NCI-H446 treated with DMSO at 0.1 percent for 48 hours (cell line): ENCODE results near the gene P4HA2.

Experiments
- DNase-seq: peaks from one replicate; lab custom pipeline; 2025; lab: John Stamatoyannopoulos, UW

Gene P4HA2

GRCh38 chr5:132223861-132224260 is 3.8 kb downstream of the P4HA2 start:
- DNase-seq: no peak

DNA sequence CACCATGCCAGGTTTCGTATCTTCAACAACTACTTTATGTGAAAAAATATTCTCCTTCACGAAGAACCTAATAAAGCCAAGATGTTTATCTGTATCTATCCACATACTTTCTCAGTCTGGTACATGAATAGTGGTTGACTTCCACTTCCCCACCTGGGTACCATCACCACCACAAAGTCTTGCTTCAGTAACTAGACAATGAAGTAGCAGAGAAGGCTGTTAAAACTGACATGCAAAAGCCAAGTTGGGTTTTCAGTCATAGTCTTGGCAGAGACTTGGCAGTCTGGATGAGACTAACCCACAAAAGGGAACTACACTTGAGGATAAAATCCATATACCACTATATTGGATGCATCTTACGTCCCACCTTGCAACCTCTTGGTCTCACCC is 5.0 kb downstream of the P4HA2 start:
- no peak for DNase-seq

DNA sequence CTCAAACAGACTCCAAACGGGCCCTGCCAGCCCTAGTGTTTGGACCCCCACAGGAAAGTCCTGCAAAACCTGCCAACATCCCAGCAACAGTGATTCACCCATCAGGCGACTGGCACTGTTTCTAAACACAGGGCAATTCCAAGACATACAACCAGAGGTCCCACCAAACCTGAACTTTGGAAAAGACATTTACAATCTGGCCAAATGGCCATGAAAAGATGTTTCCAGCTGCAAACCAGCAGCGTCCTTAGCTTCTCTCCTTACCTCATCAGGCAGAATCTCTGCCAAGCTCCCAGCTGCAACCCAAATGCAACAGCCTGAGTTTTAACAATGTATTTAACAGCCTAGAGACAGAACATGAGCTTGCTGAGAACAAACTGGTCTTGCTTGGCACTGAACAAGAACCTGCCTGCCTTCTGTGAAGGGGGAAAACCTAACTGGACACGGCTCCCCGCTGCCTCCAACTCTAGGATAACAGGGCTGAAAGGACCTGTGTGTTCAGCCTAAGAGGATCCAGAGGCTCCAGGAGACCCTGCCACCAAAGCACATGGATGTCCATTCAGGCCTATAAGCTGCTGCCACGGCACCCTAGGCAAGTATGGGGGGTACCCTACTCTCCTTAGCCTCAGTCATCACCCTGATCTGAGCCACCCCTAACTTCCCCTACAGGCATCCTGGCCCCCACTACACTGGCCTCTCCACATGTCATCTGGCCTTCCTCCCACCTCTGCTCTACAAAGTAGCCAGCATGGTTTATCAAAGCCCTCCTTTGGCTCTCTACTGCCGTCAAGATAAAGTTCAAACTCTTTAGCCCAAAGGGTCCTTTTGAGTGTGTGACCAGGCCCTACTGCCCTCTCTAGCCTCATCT is 5.6 kb downstream of the P4HA2 start:
- peak; percentile 71 for DNase-seq

DNA sequence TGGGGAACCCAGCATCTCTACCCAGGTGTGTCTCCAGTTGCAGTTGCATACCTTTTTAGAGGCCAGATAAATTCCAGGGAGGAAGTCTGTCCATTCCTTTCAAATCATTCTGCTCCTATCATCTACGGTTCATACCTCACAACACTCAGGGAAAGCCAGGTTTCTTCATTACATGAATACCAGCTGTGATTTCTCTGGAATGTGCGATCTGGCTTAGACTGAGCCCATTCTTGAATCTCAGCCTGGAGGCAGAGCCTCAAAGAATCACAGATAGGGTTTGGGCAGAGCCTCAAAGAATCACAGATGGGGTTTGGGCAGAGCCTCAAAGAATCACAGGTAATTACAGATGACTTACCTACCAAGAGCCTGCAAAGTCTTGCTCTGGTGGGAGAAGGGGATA is 7.2 kb downstream of the P4HA2 start:
- DNase-seq: no peak

GRCh38 chr5:132219981-132220380 is 7.7 kb downstream of the P4HA2 start:
- no peak for DNase-seq

GRCh38 chr5:132219289-132219970 is 8.2 kb downstream of the P4HA2 start:
- no peak for DNase-seq

DNA sequence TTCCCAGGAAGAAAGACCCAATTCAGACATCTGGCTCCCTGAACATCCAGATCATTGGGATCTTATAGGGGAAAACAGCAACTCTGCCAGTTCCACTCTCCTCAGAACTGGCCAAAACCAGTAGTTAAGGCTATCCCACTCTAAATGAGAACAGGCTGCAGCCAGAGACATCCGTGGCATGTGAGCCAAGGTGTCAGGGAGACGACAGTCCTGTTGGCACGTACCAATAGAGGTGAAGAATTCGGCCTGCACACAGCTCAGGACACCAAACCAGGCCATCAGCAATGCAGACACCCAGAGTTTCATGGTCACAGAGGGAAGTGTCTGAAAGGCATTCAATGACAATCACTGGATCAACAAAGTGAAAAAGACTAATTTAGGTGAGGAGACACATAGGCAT is 9.3 kb downstream of the P4HA2 start:
- no peak for DNase-seq

GRCh38 chr5:132215329-132215728 is 12.3 kb downstream of the P4HA2 start:
- DNase-seq: peak; percentile 94

GRCh38 chr5:132214491-132214890 is 13.2 kb downstream of the P4HA2 start:
- DNase-seq: no peak

GRCh38 chr5:132213666-132214065 is 14.0 kb downstream of the P4HA2 start:
- DNase-seq: no peak

GRCh38 chr5:132211787-132212186 is 15.9 kb downstream of the P4HA2 start:
- peak; percentile 55 for DNase-seq

- no peak for DNase-seq
Observed at GRCh38 chr5:132210944-132211343, 16.7 kb downstream of the P4HA2 start.

- DNase-seq: no peak
Observed at GRCh38 chr5:132209901-132210545, 17.6 kb downstream of the P4HA2 start.

GRCh38 chr5:132209131-132209530 is 18.5 kb downstream of the P4HA2 start:
- no peak for DNase-seq

DNA sequence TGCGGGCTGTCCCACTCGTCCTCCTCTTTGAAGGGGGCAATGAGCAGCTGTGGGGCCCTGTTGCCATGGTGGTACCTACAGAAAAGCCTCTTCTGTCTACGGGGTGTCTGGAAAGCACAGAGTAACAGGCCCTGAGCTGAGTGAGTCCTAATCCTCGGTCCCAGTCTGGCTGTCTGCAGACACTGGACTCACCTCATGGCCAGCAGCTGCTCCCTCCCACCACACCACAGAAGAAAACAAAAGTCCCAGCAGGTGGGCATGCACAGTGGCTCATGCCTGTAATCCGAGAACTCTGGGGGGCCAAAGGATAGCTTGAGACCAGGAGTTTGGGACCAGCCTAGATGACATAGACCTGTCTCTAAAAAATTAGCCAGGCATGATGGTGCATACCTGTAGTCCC is 19.9 kb downstream of the P4HA2 start:
- DNase-seq: no peak

DNA sequence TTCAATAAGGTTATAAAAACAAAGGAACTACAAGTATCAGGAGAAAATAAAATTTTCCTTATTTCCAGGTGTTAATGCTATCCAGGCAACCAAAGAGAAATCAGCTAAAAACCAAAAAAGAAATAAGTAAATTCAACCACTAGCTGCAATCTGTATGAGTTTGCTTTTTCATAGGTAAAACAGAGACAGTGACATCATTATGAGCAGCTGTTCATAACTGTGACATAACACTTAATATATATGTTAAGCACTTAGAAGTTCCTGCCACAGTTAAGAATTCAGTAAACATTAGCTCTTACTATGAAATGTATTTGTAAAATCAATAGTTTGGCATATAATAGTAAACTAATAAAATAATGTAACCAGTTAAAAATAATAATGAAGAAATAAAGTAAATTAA is 20.9 kb downstream of the P4HA2 start:
- no peak for DNase-seq

DNA sequence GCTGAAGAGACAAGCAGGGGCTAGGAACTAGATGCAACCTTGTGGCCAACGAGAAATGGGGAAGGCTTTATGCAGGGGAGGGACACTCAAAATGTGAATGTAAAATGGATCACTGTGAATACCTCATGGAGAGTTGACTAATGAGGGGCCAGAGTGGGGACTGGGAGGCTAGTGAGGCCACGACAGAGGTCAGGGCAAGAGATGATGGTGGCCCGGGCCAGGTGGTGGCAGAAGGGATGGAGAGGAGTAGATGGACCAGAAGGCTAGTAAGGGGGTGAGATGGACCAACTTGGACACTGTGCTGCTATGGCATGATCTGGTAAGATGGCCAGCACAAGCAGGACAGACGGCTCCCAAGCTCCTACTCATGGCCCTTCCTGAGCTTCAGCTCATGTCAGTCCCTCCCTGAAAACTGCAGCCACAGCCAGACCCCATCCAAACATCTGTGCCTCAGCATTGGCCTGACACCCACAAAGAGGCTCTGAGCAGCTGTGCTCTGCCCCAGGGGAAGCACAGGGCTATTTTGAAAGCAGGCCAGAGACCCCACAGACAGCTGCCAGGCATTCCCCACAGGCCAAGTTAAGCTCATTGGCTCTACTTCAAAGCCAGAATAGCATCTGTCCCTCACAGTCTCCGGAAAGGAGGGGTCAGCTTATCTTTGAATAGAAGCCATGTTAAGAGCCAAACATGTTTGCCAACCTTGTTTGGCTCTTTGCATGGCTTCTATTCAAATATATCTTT is 22.1 kb downstream of the P4HA2 start:
- peak; percentile 94 for DNase-seq

DNA sequence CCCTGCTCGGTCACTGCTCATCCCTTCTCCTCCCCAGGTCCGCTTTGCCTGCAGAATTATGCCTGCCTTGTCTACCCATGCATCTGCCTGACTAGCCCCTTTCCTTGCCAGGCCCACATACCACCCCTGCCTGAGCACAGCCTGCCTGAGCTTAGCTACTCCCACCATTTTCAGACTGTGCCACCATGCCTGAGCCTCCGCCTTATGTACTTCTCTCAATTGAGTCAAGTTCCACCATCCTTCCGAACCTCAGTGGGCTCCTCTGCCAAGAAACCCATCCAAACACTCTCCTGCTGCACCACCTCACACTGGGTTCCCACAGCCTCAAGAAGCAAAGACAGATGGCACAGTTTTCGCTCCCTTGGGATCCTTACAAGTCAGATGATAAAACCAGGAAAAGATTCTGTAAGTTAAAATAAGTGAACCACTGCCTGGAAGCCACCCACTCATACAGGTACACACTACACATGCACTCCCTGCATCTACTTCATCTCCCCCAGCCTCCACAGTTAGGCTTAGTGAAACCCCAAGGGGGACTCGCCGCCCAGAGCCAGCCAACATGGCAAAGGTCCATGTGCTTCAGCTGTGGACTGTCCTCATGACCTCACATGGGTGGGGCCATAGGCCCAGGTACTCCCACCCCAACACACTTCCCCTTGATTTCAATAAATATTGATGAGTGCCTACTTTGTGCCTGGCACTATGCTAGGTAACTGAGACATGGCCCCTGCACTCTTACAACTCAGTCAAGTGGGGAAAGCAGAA is 23.1 kb downstream of the P4HA2 start:
- DNase-seq: no peak

DNA sequence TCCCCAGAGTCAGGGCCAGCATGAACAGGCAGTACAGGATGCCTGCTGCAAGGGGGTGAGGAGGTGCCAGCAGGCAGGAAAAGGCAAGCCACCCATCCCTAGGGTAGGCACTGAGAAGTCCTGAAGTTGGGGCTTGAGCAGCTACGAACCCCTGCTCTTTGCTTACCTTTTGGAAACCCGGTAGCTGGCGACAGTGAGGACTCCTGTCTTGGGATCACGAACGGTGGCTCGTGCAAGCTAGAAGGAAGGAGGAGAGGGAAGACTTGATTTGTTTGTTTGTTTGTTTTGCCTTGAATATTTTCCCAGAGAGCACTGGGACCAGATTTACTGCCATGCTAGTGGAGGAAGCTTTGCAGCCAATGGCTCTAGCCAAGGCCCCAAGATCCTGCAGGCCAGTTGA is 23.7 kb downstream of the P4HA2 start:
- DNase-seq: no peak

DNA sequence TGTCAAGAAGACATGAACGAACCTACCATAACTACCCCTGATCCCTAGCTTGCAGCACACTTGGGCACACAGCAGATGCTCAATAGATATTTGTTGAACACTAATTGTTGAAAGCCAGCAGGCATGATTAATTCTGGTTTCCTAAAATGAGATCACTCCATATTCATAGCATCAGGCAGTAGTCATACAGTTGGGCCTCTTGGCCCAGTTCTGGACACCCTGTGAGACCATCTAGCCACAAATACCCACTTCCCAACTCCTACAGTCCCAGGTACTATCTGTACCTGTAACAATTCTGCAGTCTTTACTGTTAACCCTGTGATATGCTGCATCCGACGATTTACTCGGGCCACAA is 24.2 kb downstream of the P4HA2 start:
- DNase-seq: peak; percentile 52

DNA sequence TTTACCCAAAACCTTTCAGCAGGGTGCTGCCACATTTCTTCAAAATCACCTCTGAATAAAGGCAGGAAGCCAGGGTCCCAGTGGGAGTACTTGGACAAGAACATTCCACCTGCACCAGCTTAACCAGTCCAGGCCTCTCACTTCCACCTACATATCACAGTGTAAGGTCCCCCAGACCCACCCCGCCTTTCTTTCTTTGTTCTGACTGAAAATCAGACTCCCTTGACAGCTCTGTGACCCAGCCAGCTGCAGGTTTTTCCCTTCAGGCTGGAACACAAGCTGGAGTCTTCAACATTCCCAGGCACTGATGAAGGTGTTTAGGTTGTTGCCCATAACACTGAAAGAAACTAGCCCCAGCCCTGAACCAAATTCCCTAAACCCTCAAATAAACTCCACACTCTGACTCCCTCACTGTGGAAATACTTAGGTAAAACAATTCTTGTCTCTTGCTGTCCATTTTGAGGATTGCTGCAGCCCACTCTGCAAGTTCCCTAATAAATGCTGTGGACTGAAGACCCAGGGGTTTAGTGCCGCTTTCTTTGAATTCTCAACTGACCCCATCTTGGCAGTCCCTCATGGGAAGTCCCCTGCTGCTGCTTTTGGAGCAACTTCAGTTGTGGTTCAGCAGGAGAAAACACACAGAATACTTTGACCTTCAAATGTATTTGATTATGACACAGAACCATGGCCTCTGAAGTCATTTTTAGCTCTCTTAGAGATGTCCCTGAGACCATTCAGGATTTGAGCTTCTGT is 24.8 kb downstream of the P4HA2 start:
- no peak for DNase-seq
